SIG-M5 treated with dmso at 0.1 percent for 504 hours (cell line): ENCODE results near the gene EYA3.

ENCODE experiments used
- DNase-seq: peaks from one replicate; lab custom pipeline; 2025; ENCODE audit not compliant: unreplicated experiment; lab: John Stamatoyannopoulos, UW

EYA3 gene, protein sequence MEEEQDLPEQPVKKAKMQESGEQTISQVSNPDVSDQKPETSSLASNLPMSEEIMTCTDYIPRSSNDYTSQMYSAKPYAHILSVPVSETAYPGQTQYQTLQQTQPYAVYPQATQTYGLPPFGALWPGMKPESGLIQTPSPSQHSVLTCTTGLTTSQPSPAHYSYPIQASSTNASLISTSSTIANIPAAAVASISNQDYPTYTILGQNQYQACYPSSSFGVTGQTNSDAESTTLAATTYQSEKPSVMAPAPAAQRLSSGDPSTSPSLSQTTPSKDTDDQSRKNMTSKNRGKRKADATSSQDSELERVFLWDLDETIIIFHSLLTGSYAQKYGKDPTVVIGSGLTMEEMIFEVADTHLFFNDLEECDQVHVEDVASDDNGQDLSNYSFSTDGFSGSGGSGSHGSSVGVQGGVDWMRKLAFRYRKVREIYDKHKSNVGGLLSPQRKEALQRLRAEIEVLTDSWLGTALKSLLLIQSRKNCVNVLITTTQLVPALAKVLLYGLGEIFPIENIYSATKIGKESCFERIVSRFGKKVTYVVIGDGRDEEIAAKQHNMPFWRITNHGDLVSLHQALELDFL

DNA sequence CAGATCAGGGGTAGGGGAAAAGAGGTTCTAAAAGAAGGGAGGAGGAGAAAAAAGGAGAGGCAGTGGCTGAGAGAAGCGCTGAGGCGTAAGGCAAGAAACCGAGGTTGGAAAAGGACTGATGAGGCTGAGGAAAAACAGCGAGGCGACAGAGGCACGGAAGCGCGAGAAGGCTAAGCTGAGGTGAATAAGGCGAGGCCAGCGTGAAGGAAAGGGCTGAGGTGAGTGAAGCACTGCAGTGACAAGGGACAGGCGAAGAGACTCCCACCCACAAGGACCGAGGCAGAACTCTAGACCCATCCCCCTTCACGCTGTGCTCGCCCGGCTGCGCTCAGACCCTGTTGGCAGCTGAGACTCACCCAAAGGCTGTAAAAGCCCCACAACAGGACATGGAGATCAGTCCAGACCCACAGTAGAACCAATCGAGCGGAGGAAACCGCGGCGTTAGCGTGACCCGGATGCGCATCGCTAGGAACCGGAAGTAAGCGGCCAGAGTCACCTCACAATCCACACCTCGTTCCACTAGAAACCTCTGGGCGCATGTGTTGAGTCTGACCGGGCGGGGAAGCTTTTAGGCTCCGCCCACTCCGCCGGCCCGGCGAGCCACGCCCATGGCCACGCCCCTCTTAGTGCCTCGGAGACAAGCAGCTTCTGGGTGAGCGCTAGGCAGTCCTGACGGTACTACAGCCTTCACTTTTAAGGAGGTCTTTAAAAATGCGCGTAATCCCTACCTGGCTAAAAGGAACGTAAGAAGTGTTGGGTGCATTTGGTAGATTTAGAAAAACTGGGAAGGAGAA is at the start of gene EYA3:
EYA3 (minus strand) TSS at position 443 of the 794 bp plus-strand sequence. CDS start 30,584 bp downstream, outside the sequence.
- DNase-seq = peak; percentile 97

DNA sequence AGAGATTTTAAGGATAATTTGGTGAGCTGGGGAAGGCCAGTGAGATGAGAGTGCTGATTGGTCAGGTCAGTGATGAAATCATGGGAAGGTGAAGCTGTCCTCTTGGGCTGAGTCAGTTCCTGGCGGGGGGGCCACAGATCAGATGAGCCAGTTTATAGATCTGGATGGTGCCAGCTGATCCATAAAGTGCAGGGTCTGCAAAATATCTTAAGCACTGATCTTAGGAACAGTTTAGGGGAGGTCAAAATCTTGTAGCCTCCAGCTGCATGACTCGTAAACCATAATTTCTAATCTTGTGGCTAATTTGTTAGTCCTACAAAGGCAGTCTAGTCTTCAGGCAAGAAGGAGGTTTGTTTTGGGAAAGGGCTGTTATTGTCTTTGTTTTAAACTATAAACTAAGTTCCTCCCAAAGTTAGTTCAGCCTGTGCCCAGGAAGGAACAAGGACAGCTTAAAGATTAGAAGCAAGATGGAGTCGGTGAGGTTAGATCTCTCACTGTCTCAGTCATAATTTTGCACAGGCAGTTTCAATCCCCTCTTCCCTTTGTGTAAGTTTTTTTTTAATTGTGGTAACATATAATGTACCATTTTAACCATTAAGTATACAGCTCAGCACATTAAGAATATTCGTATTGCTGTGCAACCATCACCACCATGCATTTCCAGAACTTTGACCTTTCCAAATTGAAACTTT is 48.7 kb upstream of the EYA3 start:
- DNase-seq = no peak

DNA sequence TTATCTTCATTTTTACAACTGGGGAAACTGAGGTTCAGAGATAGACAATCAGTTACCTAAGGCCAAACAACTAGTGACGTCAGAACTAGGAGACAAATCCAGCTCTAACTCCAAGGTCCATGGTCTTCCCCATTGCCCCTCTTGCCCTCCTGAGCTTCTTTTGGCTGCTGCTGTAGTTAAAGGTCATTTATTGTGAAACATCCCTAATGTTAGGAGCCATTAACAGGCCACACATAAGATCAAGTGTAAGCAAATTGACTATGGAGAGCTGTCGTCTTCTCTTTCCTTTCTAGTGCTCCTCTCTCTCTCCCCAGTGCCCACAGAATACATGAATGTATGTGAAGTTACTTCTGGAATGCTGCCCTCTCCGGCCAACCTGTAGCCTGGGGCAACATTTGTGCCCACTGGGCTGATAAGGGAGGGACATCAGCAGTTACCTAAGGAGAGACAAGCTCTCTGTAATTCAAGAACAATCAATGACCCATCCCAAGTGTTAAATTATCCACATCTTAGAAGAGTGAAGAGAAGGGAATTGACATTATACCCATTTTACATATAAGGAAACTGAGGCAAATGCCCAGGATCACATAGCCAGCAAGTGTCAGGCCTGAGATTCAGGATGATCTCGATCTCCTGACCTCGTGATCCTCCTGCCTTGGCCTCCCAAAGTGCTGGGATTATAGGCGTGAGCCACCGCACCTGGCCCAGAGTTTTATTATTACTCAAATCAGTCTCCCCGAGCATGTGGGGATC is 47.9 kb upstream of the EYA3 start:
- no peak for DNase-seq

DNA sequence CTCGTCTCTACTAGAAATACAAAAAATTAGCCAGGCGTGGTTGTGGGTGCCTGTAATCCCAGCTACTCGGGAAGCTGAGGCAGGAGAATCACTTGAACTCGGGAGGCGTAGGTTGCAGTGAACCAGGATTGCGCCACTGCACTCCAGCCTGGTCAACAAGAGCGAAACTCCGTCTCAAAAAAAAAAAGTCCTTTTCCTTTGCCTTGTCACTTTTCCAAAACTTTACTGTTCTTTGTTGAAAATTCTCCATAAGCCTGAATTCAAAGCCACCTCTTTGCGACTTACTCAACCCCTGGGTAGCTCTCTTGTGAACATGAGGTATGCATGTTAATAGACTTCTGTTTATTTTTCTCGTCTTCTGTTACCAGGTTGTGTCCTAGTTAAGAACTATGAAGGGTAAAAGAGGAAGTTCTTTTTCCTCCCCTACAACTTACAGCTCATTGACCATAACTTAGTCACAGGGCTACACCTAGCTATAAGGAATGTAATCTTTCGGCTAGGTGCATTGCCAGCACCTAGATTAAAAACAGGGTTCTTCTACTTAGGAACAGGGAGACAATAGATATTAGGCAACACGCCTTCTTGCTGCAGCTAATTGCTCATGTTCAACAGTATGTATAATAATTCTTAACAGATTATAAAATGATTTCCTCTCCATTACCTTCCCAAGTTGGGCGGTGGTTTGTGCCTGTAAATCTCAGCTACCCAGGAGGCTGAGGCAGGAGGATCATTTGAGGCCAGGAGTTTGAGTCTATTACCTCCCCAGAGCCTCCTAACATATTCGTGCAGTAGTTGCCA is 47.2 kb upstream of the EYA3 start:
- peak; percentile 67 for DNase-seq

DNA sequence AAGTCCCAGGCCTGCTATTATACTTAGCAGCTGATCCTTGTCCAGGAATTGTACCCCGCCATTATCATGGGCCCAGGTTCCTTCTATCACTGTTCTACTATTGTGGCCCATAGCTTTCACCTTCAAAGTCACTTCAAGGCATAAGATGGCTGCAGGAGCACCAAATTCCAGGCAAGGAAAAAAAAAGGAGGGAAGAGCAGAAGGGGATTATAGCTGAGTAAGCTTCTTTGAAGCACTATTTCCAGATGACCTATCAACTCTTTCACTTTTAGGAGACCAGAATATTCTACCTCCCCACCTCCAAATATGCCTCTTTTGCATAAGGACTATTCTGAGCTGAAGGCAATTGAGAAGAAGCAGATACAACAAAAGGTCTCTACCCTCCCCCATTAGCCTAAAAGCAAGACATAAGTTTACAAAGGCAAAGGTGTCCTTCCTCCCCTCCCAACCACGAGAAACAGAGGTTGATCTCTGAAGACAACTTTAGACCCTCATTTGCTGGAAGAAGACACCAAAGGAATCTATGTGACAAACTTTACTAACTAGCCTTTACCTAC is 46.3 kb upstream of the EYA3 start:
- DNase-seq = no peak

DNA sequence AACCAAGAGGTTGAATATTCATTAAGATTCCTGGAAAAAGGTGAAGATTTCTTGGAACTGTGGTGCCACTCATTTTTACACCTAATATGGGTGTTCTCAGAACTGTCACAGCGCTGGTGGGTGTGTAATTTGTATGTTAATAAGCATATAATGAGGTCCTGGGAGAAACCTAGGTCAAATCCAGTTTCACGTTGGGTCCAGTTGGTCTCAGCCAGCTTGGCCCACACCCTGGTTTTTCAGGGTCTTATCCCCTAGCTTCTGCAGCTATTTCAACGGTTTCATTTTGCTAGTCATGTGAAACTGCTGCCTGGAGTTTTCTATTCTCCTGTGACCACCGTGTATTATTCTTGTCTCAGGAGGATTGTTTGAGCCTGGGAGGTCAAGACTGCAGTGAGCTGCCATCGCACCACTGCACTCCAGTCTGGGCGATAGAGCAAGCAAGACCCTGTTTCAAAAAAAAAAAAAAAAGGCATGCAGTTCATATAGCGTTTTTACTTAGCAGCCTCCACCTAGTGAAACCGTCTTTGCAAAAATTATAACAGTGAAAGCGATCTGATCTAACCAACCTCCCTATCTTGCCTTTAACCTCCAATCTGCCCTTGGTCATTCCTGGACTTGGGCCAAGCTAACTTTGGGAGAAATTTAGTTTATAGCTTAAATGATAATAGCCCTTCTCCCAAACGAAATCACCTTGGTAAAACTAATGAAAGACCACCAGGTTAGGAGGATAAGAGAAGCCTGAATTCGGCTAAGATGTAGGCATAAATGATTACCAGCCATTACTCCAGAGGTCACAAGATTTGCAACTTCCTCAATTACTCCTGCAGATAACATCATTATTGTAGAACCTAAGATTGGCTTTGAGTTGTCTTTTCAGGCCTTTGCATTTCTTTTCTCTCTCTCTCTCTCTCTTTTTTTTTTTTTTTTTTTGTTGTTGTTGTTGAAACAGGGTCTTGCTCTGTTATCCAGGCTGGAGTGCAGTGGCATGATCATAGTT is 44.1 kb upstream of the EYA3 start:
- peak; percentile 12 for DNase-seq

DNA sequence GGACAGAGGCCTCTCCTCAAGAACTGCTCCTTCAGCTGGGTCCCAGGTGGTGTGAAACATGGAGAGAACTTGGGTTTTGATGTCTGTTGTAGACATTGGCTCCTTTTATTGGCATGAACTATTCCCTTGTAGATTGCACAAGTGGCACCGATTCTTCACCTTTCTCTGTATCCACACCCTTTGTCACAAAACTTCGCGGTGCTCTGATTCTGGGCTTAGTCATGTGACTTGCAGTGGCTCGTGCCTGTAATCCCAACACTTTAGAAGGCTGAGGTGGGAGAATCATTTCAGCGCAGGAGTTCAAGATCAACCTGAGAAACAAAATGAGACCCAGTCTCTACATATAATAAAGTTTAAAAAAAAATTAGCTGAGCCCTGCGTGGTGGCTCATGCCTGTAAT is 42.5 kb upstream of the EYA3 start:
- DNase-seq = no peak

DNA sequence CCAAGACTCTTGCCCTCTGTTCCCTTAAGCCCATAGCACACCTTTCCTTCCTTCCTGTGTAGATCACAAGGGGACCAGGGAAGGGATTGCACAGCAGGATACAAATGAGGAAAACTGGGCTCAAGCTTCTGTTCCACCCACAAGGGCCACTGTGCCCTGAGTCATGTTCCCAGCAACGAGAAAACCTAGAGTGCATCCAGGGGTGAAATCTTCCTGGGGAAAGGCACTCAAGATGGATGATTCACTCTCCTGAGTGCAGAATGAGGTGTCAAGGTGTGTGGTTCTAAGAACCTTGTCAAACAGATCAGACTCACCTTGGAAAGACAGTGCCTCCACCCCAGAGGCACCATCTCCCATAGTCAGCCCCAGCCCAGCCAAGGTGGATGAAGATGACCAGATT is 40.7 kb upstream of the EYA3 start:
- no peak for DNase-seq

DNA sequence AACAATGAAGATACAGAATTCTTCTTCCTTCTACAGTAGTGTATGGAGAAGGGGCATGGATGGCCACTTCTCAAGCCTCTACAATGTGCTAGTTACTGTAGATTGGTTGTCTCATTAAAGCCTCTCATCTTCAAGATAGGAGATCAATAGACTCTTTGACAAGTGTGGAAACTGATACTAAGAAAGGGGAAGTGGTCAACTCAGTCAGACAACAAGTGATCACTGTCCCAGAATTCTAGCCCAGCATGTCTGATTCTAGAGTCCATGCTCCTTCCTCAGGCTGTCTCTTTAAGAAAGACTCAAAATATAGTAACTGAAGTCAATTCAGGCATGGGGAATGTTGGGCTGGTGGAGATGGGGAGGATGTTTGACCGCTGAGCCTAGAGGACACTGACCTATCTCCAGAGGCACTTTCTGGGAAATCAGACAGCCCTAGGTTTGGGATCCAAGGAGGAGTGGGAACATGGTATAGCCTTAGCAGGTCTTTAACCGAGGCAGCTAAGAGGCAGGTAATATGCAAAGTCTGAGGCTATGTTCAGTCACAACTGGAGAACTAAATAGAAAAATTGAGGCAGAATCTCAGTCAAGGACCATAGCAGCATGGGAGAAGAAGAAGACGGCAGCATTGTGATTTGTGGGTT is 39.3 kb upstream of the EYA3 start:
- peak; percentile 91 for DNase-seq

DNA sequence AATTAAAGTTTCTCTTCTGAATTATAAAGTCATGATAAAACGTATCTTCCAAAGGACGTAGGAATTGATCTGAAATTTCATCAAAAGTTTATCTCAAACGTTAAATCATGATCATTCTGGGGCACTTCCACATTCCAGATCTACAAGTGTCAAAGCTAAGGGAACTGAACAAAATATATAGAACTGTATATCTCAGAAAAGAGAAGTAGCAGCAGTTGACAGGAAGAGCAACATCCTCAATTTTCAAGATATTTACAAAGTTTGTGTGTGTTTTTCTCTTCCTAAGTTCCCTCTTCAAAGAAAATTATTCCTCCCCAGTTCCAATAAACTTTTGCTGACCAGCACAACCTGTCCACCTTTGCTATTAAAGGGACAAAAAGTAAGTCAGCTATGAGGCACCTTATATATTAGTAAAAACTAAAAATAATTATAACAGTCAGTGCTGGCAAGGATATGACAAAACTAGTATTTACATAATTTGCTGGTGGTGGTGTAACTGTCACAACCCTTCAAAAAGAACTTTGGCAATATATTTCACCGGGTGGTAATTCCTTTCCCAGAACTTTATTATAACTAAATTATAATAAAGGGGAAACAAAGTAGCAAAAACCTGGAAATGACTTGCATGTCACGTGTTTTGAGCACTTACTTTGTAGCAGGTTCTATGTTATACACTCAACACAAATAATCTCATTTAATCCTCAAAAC is 38.5 kb upstream of the EYA3 start:
- DNase-seq = peak; percentile 90

DNA sequence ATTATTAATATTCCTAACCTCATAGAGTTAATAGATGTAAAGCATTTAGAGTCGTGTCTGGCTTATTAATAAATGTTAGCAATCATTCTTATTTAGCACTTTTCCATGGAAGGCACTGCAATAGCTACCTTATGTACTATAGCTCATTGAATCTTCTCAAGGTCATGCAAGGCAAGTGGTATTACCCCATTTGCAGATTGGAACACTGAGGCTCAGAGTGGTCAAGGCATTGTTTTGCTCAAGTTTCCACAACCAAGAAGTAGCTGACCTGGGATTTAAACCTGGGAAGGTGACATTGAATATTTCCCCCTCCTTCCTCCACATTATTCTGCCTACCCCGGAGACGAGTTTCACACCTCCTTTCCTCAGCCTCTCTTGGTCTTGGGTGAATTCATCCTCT is 37.8 kb upstream of the EYA3 start:
- DNase-seq = no peak

DNA sequence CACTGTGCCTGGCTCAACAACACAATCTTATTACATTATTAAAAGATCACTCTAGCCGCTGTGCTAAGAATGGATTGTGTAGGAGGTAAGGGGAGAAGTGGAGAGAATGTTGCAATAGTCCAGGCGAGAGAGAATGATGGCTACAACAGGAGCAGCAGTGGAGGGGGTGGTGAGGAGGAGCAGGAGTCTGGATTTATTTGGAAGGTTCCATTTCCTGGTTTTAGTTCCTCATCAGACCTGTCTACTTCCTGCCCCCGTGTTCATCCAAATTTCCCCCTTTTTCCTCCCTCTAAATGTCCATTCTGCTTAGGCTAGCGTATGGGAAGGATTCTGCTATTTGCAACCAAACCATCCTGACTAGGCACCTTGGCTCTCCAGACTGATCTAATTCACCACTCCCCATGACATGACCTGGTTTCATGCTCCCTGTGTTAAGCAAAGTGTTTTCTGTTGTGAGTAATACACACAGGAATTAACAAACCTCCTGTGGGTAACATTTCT is 35.1 kb upstream of the EYA3 start:
- DNase-seq = peak; percentile 96

DNA sequence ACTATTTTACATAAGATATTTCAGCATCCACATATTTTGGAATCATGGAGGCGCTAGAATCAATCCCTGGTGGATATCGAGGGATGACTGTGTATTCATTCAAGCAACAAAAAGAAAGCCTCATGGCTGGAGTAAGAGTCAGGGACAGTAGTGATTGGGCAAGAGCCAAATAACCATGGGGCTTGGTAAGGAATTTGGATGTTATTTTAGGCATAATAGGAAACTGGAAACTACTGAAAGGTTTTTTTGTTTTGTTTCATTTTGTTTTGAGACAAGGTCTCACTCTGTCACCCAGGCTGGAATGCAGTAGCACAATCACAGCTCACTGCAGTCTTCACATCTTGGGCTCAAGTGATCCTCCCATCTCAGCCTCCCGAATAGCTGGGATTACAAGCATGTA is 33.8 kb upstream of the EYA3 start:
- DNase-seq = no peak

DNA sequence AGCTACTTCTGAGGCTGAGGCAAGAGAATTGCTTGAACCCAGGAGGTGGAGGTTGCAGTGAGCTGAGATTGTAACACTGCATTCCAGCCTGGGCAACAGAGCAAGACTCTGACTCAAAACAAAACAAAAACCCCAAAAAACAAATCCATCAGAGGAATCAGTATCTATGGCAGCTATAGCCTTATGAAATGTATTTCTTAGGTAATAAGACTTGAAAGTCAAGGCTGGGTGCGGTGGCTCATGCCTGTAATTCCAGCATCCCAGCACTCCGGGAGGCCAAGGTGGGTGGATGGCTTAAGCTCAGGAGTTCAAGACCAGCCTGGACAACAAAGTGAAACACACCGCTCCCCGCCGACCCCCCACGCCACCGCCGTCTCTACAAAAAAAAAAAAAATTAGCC is 31.1 kb upstream of the EYA3 start:
- no peak for DNase-seq

DNA sequence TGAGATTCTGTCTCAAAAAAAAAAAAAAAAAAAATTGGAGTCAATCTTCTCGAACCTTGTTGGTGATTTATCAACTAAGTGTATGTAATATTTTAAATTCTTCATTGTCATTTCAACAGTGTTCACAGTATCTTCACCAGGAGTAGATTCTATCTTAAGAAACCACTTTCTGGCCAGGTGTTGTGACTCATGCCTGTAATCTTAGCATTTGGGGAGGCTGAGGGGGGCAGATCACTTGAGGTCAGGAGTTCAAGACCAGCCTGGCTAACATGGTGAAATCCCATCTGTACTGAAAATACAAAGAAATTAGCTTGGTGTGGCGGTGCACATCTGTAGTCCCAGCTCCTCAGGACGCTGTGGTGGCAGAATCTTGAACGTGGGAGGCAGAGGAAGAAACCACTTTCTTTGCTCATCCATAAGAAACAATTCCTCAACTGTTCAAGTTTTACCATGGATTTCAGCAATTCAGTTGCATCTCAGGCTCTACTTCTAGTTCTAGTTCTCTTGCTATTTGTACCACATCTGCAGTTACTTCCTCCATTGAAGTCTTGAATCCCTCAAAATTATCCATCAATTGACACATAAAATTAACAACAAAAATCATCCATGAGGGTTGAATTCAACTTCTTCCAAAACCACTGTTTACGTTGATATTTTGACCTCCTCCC is 30.4 kb upstream of the EYA3 start:
- DNase-seq = no peak

DNA sequence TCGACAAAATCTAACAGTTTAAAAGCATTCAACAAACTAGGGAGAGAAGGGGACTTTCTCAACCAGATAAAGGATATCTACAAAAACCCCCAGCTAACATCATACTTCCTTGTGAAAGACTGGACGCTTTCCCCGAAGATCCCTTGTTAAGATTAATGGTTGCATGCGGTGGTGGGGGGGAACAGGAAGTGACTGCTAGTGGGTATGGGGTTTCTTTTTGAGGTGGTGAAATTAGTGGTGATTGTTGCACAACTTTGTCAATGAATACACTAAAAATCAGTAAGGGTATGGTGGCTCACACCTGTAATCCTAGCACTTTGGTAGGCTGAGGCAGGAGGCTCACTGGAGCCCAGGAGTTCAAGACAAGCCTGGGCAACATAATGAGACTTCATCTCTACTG is 26.9 kb upstream of the EYA3 start:
- DNase-seq = peak; percentile 95
